GM12891 (cell line): ENCODE measurements around the gene ZNF445.

Experiments
- POLR2A ChIP-seq: IDR thresholded peaks from 2 replicates; pipeline ENCODE4 v1.6.1; 2011; ENCODE audit warnings: low read depth, low read length, control low read depth
- POLR2AphosphoS5 ChIP-seq: IDR thresholded peaks from 2 replicates; pipeline ENCODE4 v1.6.1; 2011; ENCODE audit warnings: low read depth, low read length, control low read depth
- SPI1 ChIP-seq: IDR thresholded peaks from 2 replicates; pipeline ENCODE4 v1.6.1; 2011; ENCODE audit warnings: low read depth, low read length, control low read depth
- TAF1 ChIP-seq: IDR thresholded peaks from 2 replicates; pipeline ENCODE4 v1.6.1; 2011; ENCODE audit warnings: low read depth, low read length, control low read depth

- TF ChIP-seq POLR2A (no peak), SPI1 (no peak), POLR2AphosphoS5 (no peak), TAF1 (no peak)
Measured at GRCh38 chr3:44521721-44522120, 44.3 kb upstream of the ZNF445 start.
